Measurements from ENCODE around the gene PDE10A.

The PDE10A gene

DNA sequence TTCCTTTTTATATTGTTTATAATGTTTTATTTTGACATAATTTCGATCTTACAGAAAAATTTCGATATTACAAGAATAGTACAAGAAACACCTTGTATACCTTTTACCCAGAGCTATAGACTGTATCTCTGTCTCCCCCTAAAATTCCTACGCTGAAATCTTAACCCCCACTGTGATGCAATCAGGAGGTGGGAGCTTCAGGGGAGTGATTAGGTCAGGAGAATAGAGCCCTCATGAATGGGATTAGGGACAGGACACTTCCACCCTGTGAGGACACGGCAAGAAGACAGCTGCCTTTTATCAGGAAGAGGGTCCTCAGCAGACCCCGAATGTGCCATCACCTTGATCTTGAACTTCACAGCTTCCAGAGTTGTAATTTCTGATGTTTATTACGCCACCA lies 204.9 kb downstream of the PDE10A start:
- DNase-seq = no peak

DNA sequence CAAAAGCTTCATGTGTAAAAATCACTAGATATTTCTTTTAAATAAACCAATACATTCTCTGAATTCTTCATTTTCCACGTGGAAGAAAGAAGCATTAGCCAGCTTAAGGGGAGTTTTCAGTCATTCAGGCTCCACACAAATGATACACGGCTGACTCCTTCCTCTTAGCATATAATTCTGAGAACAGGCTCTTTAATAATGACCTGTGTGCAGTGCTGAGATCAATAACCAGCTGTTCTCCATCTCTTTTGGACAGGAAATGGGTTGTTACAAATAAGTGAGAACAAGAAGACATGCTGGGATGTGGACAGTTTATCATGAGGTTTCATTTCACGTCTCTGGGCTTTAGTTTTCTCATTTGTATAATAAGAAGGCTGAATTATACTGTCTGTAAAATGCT lies 206.8 kb downstream of the PDE10A start:
- DNase-seq = no peak

DNA sequence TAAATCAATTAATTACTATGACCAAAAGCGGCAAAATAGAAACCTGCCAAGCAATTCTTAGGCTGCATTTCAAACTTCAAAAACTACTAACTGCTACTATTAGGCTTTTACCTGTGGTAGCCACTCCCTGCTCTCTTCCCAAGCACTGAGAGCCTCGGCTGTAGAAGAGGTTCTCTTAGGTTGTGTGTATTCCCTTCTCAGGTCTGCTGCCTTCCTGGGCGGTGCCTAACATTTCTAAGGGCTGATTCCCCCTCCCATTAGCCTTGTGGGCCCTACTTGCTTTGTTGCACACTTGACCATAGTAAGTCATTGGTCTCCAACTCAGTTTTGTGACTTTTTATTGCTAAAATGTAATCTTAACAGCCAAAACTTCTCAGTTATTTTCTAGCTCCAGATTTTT lies 207.6 kb downstream of the PDE10A start:
- no peak for DNase-seq

DNA sequence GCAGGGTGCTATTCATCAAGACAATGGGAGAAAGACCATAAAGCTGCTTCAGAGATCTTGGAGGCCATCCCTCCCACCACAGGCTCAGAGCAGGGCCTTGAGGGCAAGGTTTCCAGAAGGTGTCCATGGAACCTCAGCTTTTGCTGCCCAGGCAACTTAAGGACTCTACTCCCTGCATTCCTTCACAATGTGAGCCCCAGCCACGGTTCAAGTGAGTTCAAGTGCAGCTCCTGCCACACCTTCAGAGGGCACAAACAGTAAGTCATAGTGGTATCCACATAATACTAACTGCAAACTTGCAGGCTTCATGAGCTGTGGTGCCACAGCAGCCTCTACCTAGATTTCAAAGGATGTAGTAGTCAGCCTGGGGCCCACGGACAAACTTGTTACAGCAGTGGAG lies 209.6 kb downstream of the PDE10A start:
- no peak for DNase-seq

DNA sequence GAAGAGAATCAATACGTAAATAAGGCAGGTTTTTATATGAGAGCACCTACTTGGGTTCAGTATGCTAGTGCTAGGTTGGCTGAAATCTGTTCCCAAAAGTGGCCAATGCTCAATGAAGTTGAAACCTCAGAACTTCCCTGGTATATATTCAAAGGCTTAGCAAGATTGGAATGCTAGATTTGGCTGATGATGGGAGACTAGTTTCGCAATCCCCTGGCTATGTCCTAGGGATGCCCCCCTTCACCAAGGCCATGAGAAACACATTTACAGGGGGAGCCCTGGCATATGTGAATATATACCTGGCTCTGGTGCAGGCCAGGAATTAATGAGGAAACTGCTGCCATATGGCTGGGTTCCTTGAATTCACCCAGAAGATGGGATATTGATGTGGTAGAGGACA lies 211.2 kb downstream of the PDE10A start:
- no peak for DNase-seq

DNA sequence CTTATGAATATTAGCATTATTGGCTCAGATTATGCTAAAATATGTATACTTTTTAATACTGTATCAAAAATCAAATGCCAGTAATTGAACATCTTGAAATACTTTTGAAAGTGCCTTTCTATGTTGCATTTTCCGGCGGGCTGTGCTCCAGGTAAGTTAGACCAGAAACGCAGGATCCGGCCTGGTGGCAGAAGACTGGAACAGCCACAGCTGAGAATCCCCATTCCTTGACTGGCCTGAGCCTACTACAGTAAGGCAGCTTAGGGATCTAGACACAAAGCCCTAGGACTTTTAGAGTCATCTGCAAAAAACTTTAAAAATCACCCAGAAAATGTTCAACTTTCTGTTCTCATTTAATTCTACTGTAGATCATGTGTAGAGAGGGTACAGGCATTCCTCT lies 214.8 kb downstream of the PDE10A start:
- no peak for DNase-seq

DNA sequence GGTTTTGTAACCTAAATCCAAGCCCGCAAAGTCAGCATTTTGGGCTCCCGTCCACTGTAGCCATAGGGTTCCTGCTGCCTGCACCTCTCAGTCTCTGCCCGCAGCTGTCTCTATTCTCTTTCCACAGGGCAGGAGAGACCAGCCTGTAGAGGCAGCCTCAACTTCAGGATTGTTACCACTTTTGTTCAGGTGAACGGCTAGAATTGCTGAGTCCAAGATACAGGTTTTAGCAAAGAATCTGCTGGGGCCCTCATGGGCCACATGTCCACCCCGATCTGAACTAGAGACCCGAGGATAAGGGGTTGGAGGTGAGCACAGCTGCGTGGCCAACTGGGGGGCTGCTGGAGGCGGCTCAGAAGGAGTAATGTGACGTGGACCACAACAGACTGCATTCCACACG lies 215.9 kb downstream of the PDE10A start:
- no peak for DNase-seq

DNA sequence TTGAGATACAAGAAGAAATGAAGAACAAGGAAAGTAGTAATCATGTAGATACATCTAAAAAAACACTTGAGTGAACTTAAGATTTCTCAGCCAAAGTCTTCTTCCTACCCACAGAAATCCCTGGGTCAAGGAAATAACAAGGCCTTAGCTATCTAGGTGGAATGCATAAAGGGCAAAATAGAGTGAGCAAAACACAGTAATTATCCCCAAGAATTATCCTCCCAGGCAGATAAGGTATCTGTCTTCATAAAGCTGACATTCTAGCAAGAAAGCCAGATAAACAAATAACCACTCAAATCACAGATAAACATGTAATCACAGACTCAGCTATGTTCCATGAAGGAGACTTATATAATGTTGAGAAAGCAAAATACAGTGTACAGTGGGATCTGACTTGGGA lies 216.7 kb downstream of the PDE10A start:
- DNase-seq = no peak

DNA sequence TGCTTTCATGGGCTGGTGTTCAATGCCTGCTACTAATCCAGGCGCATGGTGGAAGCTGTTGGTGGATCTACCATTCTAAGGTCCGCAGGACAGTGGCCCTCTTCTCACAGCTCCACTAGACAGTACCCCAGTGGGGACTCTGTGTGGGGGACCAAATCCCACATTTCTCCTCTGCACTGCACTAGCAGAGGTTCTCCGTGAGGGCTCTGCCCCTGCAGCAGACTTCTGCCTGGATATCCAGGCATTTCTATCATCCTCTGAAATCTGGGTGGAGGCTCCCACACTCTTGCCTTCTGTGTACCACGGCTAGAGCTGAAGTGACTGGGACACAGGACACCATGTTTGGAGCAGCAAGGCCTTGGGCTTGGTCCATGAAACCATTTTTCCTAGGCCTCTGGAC lies 219.6 kb downstream of the PDE10A start:
- DNase-seq = no peak

DNA sequence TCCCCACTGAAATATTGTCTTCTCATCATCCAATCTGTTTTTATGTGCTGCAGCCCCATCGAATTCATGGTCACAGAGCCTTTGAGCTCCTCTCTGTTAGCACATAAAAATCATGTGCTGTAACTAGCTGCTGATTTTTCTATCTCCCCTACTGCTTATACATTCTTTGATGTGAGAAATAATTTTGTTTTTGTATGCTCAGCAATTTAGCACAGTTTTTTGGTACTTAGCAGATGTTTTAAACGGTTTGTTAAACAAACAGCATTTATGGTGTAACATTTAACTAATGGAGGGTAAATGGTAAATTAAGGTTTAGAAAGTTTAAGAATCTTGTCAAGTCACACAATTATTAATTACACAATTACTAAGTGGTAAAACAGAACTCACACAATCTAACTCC lies 221.9 kb downstream of the PDE10A start:
- no peak for DNase-seq

DNA sequence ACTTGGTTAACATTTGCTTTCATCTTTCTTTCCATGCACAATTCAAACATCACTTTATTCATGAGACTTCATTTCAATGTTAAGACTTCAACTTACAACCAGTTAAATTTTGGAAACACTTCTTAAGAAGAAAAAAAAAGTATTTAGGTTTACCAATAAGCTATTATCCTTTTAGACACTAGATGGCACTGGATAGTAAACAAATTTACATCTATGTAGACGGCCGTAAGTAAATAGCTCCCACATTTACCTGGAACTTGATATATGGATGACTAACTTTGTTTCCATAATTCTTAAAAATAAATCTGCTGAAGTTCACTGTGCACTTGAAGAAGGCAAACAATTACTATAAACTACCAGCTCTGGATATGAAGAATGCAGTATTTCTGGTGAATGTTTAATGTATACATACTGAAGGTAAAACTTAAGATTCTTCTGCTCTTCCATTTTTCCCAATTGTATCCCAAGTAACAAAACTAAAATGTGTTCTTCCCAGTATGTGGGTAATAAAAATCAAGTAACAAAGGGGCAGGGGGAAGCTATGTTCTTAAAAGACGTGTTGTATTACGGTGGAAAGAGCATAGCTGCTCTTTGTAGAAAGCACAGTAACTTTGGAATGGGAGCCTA lies 223.0 kb downstream of the PDE10A start:
- DNase-seq = peak; percentile 21

DNA sequence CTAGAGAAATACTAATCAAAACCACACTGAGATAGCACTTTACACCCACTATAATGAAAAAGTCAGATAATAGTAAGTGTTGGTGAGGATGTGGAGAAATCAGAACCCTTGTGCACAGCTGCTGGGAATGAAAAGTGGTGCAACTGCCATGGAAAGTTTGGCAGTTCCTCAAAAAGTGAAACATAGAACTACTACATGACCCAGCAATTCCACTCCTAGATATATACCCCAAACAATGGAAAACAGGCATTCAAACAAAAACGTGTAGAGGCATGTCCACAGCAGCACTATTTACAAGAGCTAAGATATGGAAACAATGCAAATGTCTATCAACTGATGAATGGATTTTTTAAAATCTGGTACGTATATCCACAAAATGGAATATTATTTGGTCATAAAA lies 236.1 kb downstream of the PDE10A start:
- no peak for DNase-seq

DNA sequence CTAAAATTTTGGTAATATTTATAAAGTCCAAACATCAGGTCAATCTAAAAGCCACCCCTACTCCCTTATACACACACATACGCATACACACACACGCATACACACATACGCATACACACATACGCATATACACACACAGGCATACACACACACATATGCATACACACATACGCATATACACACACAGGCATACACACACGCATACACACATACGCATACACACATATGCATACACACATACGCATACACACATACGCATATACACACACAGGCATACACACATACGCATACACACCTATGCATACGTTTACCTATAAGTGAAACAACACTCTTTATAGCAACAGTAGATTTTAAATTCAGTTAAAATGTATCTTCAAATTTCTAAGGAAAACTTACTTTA lies 240.8 kb downstream of the PDE10A start:
- no peak for DNase-seq

DNA sequence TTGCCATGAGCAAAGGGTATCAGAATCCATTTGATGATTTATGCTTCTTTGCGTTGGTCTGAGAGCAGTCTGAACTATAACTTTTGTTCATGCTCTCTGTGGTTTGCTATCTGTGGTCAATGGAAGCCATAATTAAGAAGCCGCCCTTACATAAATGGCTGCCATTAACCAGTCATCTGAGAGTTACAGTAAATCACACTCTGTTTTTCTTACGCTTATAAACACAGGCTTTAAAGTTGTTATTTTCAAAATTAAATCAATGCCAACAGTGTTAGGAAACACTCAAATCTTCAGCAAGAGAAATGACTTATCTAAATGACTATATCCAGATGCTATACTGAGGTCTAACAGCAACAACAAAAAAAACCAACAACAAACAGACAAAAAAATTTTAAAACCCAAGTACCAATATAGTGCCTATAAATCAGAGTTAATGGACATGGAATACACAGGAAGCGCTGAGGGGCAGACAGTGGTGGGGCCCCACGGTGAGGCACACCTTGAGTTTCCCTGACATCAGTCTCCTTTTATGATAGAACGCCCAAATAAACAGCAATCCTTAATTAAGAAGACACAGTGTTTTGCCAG lies 245.7 kb downstream of the PDE10A start:
- DNase-seq = no peak

DNA sequence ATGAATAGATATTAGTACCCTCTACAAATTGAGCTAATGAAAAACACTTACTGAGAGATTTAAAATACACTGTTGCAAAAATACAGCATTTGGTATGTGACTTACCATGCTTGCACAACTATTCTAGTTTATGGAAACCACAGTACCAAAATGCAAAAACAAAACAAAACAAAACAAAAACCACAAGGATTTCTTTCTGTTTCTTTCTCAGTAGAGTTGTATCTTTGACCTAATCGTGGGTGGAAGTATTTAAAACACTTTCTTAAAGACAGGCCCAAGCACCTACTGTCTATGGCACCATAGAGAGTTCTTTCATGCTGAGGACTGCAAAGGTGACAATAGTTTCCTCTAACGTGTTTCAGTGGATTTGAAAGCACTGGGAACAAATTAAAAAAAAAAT lies 258.3 kb downstream of the PDE10A start:
- DNase-seq = no peak

DNA sequence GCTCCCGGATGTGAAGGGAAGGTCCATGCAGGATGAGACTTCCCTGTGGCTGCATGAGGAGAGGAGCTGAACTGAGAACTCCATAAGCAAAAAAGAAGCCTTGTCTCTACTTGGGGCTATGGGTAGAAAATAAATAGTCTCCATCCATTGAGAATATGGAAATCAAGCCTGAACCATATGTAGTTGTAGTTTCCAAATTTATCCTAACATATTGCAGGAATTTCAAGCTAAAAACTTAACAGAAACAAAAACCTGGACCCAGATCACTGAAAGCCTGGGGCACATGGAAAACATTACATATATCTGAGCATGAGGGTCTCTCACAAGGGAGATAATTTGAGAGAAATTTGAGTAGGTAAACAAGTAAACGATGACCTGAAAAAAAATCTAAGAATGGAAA lies 258.7 kb downstream of the PDE10A start:
- DNase-seq = no peak

DNA sequence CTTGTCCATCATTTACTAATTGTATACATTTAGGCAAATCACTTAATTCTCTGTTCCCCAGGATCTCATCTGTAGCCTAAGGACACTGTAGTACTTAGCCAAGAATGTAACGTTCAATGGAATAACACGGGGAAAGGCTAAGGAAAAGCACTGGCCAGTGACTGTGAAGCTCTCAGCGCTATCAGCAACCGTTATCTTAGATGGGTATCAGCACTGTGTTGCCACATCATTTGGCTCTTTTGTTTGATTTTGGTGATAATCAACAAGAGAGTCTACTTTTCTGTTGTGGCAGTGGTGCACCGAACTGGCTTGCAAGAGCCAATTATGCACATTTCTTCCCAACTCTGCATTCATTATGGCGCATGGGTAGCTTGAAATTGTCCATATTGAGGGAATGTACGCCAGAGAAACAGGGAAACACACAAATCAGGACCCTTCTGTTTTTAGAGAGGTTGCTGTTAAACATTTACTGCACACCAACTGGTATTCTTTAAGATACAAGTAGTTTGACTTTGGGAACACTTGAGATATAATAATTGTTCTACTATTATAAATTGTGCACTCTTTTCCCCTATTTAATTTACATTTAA lies 259.9 kb downstream of the PDE10A start:
- no peak for DNase-seq

DNA sequence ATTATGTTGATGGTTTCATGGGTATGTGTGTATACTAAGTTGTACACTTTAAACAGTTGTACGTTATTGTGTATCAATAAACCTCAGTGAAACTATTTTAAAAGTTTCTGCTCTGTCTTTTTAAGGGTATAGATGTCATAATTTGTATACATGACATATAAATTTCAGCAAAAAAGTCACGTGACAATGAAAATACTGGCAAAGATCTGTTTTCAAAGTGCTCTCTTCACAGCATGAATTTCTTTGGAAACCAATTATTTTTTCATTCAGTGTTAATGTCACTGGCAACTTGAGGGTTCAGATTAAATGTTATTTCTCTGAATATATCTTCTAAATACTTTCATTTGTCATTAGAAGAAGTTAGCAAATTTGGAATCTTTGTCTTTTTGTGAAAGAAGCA lies 261.9 kb downstream of the PDE10A start:
- DNase-seq = no peak

DNA sequence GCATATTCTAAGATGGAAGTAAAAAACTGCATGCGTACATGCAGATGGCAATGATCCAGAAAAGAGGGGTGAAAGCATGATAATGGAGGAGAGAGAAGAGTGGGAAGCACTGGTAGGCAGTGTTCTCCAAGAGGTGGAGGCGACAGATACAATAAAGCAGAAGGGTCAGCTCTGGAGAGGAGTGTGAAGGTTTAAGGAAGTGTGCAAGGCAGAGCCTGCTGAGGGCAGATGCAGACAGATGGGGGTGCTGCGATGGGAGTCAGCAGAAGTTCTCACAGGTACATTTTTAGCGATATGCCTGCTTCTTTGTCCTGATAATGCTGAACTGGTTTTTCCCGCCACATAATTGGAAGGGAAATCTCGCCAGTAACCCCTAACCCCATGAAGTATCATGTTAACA lies 272.6 kb downstream of the PDE10A start:
- DNase-seq = no peak

DNA sequence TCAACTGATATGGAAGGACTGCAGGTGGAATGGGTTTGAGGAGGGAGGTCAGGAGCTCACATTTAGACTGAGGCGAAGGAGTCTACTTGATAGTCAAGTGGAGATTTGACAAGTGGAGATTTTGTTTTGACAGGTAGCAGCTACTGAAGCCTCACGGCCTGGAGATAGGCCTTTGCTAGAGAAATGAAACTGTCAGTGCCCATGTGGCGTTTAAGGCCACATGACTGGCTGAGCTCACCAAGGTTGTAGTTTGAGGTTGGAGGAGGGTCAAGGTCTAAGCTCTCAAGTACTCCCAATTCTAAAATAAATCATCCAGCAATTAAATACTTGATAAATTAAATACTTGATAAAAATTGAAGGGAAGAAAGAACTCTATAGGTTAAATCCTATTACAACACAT lies 273.5 kb downstream of the PDE10A start:
- no peak for DNase-seq

DNA sequence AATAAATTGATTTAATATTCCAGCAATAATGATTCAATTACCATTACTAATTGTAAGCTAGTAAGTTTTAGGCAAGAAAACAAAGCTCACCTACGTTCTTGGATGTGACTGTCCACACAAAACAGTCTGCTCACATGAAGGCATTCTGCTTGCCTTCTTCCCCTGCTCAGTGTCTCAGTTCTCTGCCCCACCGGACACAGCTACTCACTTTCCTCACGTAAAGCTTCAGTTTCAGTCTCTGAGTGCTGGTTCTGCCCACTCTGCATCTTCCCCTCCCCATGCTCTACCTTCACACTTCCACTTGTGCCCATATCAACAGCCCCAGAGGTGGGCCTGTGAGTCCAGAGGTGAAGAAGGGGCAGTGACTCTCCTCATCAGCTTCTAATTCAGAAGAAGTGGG lies 279.7 kb downstream of the PDE10A start:
- no peak for DNase-seq

DNA sequence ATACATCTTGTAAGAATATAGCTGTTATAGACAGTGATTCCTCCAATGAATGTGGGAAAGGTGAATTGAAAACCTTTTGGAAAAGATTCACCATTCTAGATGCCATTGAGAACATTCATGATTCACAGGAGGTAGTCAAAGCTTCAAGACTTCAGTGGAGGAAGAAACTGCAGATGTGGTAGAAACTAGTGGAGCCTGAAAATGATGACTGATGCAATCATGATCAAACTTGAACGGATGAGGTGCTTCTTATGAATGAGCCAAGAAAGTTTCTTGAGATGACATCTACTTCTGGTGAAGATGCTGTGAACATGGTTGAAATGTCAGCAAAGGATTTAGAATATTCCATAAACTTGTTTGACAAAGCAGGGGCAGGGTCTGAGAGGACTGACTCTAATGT lies 286.9 kb downstream of the PDE10A start:
- no peak for DNase-seq

DNA sequence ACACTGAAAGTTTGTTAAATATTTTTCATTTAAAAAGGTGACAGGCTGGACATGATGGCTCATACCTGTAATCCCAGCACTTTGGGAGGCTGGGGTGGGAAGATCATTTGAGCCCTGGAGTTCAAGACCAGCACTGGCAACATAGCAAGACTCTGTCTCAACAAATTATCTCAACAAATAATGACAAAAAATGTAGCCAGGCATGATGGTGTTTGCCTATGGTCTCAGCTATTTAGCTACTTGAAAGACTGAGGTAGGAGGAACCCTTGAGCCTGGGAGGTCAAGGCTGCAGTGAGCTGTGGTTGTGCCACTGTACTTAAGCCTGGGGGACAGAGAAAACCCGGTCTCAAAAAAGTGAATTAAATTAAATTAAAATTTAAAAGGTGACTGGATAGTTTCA lies 297.7 kb downstream of the PDE10A start:
- DNase-seq = no peak

DNA sequence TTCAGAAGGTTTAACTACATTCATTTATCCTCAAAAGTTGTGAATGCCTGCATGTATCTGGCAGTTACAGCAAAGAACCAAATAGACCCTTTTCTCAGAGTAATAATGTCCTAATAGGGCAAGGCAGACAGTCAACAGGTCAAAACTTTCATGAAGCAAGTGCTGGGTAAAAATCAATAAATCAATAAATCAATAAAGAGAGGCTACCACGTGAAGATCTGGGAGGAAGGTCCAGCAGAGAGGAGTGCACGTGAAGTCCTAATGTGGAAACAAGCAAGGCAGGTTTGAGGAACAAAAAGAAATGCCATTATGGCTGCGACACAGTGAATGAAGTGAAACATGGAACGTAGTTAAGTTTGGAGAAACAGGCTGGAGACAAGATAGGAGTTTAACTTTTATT lies 317.3 kb downstream of the PDE10A start:
- DNase-seq = no peak

DNA sequence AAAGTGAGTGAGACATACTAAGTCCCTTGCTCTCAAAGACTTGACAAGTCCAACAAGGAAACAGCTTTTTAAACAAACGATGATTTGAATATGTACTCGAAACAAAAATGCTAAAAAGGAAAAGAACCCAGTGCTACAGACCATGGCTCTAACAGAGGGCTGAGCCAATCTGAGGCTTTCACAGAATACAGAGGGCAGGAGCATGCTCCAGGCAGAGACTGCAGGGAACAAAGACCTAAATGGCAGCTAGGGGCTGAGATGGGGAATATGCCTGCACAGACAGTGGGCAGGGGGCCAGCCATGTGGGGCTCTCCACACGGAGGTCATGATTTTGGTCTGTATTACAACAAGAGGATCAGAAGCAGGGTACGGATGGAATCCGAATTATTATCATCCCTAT lies 322.5 kb downstream of the PDE10A start:
- DNase-seq = no peak

Measured in activated CD4-positive, alpha-beta T cell treated with anti-CD3 and anti-CD28 coated beads, Interleukin-10, Interleukin-2, amounts not matched to agents 100 ng/mL and 50 ng/mL, durations not matched to agents 16 hours and 8 hours (primary cell).